CD4-positive, alpha-beta T cell treated with Interleukin-1 beta for 1 hour (primary cell): ENCODE results near the gene RBMXL3.

Source experiments
- DNase-seq, 2 donors: peaks; one replicate each; pipeline ENCODE4 v3.0.0-alpha.2; 2020 to 2022

Gene RBMXL3

GRCh38 chrX:115234461-115234860, 45.3 kb downstream of the RBMXL3 start:
- no peak for DNase-seq

- DNase-seq, result no peak
Measured at GRCh38 chrX:115236560-115236959, 47.4 kb downstream of the RBMXL3 start.

GRCh38 chrX:115237056-115237455, 47.8 kb downstream of the RBMXL3 start:
- no peak for DNase-seq
